Esophagus squamous epithelium (tissue), 4 donors: ENCODE results near the gene NRP2.

Experiments used
- CTCF ChIP-seq, 6 experiments: fragments of 450-650 bp in 4 of 6; fragments of 200-600 bp in 2 of 6; sonication (generic) in 2 of 6; IDR thresholded peaks; one replicate each; pipeline ENCODE4 v1.5.1; 2016 to 2019; ENCODE audit warnings: antibody characterized with exemption in 6 of 6, mild to moderate bottlenecking in 4 of 6, moderate library complexity in 4 of 6
- POLR2A ChIP-seq, 4 donors: fragments of 450-650 bp; IDR thresholded peaks; one replicate each; pipeline ENCODE4 v1.6.1; 2017; ENCODE audit warnings: antibody characterized with exemption in 4 of 4, mild to moderate bottlenecking in 4 of 4, moderate library complexity in 3 of 4

DNA sequence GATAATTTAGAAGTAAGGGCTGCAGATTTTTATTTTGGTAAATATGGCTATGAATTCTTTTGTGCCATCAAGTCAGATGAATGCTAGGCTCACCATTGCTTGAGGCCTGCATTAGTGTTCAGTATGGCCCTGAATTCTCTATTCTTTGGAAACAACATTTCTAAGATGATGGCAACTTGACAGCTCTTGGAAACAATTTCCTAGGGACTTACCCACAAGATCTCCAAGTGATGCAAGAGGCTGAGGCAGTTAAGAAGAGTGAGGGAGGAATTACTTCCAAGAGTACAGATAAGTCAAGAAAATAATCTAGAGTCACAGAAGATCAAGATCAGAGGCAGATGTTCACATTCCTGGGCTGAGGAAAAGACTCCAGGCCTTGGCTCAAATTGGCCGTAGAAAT is 129.1 kb downstream of the NRP2 start:
- TF ChIP-seq CTCF (IDR thresholded peaks at IDR 0.05), result no peak
- TF ChIP-seq POLR2A (IDR thresholded peaks at IDR 0.05), result no peak
